Esophagus muscularis mucosa (tissue), 4 donors: ENCODE results near the gene ESRRB.

Experiments
- EP300 ChIP-seq: sonication (generic); formaldehyde crosslinking; IDR thresholded peaks from one replicate; pipeline ENCODE4 v1.6.1; 2017; ENCODE audit warnings: antibody characterized with exemption
- POLR2A ChIP-seq: fragments of 450-650 bp; IDR thresholded peaks from one replicate; pipeline ENCODE4 v1.6.1; 2017; ENCODE audit warnings: antibody characterized with exemption, moderate library complexity, mild to moderate bottlenecking, low read depth
- POLR2AphosphoS5 ChIP-seq, 2 donors: sonication (generic); formaldehyde crosslinking; IDR thresholded peaks; one replicate each; pipeline ENCODE4 v1.6.1; 2017; ENCODE audit warnings: antibody characterized with exemption in 2 of 2
- TF ChIP-seq, protein P1 (sequence below), 3 experiments: fragments of 200-600 bp in 2 of 3; fragments of 450-650 bp in 1 of 3; sonication (generic) in 2 of 3; IDR thresholded peaks; one replicate each; pipeline ENCODE4 v1.5.1; 2017 to 2019; ENCODE audit warnings: antibody characterized with exemption in 3 of 3, mild to moderate bottlenecking in 2 of 3, moderate library complexity in 1 of 3

DNA sequence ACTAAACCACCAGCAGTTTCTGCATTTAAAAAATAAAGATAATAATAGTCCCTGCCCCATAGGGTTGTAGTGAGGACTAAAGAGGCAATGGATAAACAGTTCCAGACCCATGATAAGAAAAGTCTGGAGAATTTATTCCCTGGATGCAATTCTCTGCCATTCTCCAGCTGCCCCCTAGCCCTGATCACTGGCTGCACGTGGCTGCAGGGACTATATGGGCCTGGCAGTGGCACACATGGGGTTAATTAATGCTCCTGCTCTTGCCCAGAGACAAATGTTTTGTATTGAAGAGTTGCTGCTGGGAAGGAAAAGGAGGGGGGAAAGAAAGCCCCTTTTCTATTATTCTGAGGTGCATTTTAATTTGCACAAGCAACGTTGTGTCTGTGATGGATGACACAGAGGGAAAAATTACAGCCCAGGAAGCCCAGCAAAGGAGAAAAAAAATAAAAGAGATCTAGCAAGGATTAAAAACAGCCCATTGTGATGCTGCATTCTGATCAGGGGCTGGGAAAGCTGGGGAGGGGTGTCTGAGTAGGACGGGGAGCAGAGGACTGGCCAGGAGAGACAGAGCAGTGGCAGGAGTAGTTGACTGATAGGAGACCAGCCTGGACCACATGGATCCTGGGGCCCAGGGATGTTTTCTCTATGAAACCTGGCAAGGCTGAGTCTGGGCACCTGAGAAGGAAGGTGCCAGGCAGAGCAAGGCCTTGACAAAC lies 149.3 kb downstream of the ESRRB start:
- TF ChIP-seq, protein P1, sequence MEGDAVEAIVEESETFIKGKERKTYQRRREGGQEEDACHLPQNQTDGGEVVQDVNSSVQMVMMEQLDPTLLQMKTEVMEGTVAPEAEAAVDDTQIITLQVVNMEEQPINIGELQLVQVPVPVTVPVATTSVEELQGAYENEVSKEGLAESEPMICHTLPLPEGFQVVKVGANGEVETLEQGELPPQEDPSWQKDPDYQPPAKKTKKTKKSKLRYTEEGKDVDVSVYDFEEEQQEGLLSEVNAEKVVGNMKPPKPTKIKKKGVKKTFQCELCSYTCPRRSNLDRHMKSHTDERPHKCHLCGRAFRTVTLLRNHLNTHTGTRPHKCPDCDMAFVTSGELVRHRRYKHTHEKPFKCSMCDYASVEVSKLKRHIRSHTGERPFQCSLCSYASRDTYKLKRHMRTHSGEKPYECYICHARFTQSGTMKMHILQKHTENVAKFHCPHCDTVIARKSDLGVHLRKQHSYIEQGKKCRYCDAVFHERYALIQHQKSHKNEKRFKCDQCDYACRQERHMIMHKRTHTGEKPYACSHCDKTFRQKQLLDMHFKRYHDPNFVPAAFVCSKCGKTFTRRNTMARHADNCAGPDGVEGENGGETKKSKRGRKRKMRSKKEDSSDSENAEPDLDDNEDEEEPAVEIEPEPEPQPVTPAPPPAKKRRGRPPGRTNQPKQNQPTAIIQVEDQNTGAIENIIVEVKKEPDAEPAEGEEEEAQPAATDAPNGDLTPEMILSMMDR (IDR thresholded peaks at IDR 0.05): no peak
- no peak for TF ChIP-seq POLR2A
- TF ChIP-seq EP300: no peak
- no peak for TF ChIP-seq POLR2AphosphoS5 (IDR thresholded peaks at IDR 0.05)
